GM08714 (cell line): ENCODE data around the gene CNKSR3.

ENCODE experiments used
- H3K4me3 ChIP-seq: fragments of 200-500 bp; sonication (Bioruptor generic); 2 replicates; pipeline ENCODE4 v1.5.1; 2014; ENCODE audit warnings: mild to moderate bottlenecking, low read length, inconsistent platforms
- ZNF274 ChIP-seq: IDR thresholded peaks from 2 replicates; pipeline ENCODE4 v1.6.1; 2012; ENCODE audit warnings: mild to moderate bottlenecking, low read depth, low read length

Gene CNKSR3

GRCh38 chr6:154367839-154368695 lies 142.4 kb downstream of the CNKSR3 start:
- TF ChIP-seq ZNF274, result no peak
- no peak overlapping the region for H3K4me3 ChIP-seq

DNA sequence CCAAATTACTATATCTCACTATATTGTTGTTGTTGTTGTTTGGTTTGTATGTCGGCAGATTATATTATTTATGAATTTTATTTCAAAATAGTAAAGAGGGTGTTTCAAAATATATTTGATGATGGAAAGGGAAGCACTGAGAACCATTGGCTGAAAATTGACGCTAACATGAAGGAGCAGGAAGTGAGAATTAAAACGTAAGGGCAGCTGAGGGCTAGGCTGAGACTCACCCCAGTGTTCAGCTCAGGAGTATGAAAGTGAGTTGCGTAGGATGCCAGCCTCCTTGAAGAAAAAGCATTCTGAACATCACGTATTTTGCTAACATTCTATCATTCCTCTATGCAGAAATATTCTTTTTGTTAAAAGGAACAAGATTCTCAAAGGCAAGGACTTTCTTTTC lies 143.1 kb downstream of the CNKSR3 start:
- H3K4me3 ChIP-seq, result no peak overlapping the region
- TF ChIP-seq ZNF274, result no peak

DNA sequence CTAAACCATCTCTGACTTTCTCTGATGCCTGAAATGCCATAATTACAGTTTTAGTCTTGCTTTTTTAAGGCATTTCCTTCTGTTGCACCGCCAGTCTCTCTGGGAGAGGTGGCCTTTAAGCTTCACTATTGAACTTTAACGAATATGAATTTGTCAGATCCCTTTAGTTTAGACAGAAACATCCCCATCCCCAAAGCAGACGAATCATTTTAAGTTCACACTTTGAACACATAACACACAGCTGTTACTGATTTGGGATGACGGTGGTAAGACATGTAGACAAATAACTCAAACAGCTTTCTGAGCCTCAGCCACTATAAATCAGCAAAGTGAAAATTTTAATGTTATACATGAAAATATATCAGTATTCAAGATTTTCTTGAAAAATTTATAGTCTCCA lies 146.7 kb downstream of the CNKSR3 start:
- no peak overlapping the region for H3K4me3 ChIP-seq
- TF ChIP-seq ZNF274, result no peak

DNA sequence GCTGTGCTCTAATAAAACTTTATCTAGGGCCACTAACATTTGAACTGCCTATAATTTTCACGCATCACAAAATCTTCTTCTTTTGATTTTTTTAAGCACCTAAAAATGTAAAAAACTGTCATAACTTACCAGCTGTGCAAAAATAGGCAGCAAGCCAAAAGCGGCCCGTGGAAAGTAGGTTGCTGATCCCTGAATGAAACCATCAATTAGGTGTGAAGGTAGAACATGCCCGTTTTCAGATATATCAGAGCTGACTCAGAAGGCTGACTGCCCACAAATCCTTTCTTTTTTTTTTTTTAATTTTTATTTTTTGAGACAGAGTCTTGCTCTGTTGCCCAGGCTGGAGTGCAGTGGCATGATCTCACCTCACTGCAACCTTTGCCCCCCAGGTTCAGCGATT lies 149.0 kb downstream of the CNKSR3 start:
- no peak overlapping the region for H3K4me3 ChIP-seq
- TF ChIP-seq ZNF274, result no peak

DNA sequence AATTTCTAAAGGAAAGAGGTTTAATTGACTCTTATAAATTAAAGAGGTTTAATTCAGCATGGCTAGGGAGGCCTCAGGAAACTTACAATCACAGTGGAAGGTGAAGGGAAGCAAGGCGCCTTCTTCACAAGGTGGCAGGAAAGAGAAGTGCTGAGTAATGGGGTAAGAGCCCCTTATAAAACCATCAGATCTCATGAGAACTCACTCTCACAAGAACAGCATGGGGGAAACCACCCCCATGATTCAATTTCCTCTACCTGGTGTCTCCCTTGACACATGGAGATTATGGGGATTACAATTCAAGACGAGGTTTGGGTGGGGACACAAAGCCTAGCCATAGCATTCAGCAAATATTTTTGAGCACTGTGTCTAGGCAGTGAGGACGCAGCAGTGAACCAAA lies 150.0 kb downstream of the CNKSR3 start:
- H3K4me3 ChIP-seq, result no peak overlapping the region
- no peak for TF ChIP-seq ZNF274

DNA sequence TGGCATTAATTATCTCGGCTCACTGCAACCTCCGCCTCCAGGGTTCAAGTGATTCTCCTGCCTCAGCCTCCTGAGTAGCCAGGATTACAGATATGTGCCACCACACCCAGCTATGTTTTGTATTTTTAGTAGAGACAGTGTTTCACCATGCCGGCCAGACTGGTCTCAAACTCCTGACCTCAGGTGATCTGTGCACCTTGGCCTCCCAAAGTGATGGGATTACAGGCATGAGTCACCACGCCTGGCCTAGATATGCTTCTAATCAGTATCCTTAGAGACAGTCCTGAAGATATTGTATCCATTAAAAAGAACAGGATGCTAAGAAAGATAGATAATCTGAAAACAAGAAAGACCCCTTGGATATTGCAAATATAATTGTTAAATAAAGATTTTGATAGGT lies 150.8 kb downstream of the CNKSR3 start:
- TF ChIP-seq ZNF274, result no peak
- no peak overlapping the region for H3K4me3 ChIP-seq

GRCh38 chr6:154359161-154359574 lies 151.3 kb downstream of the CNKSR3 start:
- H3K4me3 ChIP-seq, result no peak overlapping the region
- no peak for TF ChIP-seq ZNF274

GRCh38 chr6:154358019-154358545 lies 152.4 kb downstream of the CNKSR3 start:
- no peak for TF ChIP-seq ZNF274
- no peak overlapping the region for H3K4me3 ChIP-seq

- H3K4me3 ChIP-seq, result peak within 1 kb of the TSS; percentile 12; the same call in 1 of the 2 replicates
- no peak for TF ChIP-seq ZNF274
Measured at GRCh38 chr6:154356690-154357089, 153.8 kb downstream of the CNKSR3 start, which contains the start of gene IPCEF1. Gene IPCEF1 (minus strand): TSS chr6:154356803. CDS start chr6:154265947, 90,856 bp downstream.

DNA sequence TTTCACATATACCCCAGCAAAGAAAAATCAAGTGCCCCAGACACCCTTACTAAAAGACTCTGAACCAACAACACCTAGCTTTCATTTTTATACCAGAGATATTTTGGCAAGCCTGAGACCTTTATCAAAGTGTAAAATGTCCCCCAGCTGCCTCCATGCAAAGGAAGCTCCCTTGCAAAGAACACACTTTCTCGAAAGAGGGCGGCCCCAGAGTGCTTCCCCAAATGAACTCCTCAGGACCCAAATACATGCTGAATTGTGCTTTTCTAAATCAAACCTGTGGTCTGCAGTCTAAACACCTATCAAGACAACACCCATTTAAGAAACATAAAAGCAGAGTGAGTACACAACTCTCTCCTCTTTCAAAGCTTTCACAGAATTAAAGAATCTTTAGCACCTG lies 154.4 kb downstream of the CNKSR3 start:
- no peak overlapping the region; the same call in 1 of the 2 replicates for H3K4me3 ChIP-seq
- no peak for TF ChIP-seq ZNF274

GRCh38 chr6:154354265-154354777 lies 156.2 kb downstream of the CNKSR3 start:
- TF ChIP-seq ZNF274, result no peak
- H3K4me3 ChIP-seq, result peak overlapping the region; percentile 4; the same call in 1 of the 2 replicates

- no peak for TF ChIP-seq ZNF274
- H3K4me3 ChIP-seq, result peak overlapping the region; percentile 5; the same call in 1 of the 2 replicates
Measured at GRCh38 chr6:154353626-154354025, 156.9 kb downstream of the CNKSR3 start.

DNA sequence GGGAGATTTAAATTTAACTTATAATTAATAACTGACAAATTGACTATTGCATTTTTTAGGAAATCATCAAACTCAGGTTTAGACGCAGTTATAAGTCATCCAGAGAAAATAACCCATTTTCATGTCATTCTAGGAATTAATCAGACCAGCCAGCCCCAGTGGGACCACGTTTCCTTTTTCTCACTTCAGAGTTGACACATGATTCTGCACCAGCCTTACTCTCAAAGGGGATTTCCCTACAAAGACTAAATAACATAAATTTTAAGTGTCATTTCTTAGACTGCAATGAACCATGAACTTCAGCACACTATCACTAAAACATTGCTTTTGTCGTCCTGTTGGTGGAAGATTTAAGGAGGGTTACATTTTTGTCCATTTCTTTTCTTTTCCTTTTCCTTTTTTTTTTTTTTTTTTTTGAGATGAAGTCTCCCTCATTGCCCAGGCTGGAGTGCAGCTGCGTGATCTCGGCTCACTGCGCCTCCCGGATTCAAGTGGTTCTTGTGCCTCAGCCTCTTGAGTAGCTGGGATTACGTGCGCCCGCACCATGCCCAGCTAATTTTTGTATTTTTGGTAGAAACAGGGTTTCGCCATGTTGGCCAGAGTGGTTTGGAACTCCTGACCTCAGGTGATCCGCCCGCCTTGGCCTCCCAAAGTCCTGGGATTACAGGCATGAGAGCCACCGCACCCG lies 157.4 kb downstream of the CNKSR3 start:
- peak overlapping the region; percentile 5; the same call in 1 of the 2 replicates for H3K4me3 ChIP-seq
- no peak for TF ChIP-seq ZNF274

DNA sequence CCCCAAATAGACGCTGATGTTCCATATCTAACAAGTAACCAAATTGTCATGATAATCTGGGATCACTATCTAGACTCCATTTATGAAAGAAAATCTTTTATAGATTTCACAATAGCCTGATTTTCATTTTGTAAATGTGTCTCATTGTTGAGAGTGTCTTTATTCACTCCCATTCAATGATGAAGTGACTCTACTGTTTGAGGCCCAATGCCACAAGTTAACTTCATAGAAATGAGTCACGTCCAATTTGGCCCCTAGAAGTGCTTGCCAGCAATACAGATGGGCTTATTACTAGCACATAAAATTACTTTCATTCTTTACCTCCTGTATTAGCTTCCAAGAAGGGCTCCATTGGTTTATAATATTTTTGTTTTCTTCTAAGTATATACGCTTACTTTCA lies 160.2 kb downstream of the CNKSR3 start:
- no peak overlapping the region for H3K4me3 ChIP-seq
- no peak for TF ChIP-seq ZNF274
